ENCODE results near the gene TRPC1.
"Not testable (repeated sequence)": the region's sequence is repeated elsewhere in the genome, so short reads cannot be mapped to it uniquely, and the experiment has no call there.

The TRPC1 gene

GRCh38 chr3:142738396-142738795, 14.6 kb downstream of the TRPC1 start:
- intact Hi-C loops (cut with DNase I): no loop called here

GRCh38 chr3:142746646-142747045, 22.8 kb downstream of the TRPC1 start:
- DNase-seq: no peak
- intact Hi-C loops (cut with DNase I): no loop called here

More at GRCh38 chr3:142738396-142738795, 14.6 kb downstream of the TRPC1 start:
- no peak for DNase-seq

- DNase-seq; intact Hi-C loops (cut with DNase I): not testable (repeated sequence)
These were observed 26.7 kb downstream of the TRPC1 start for GRCh38 chr3:142750531-142750930.

GRCh38 chr3:142752605-142753004, 28.8 kb downstream of the TRPC1 start:
- intact Hi-C loops (cut with DNase I): not testable (repeated sequence)

GRCh38 chr3:142754494-142754893, 30.7 kb downstream of the TRPC1 start:
- intact Hi-C loops (cut with DNase I): no loop called here
- DNase-seq: no peak

More at GRCh38 chr3:142752605-142753004, 28.8 kb downstream of the TRPC1 start:
- not testable (repeated sequence) for DNase-seq

- intact Hi-C loops (cut with DNase I): no loop called here
- no peak for DNase-seq
These were observed 44.5 kb downstream of the TRPC1 start for GRCh38 chr3:142768338-142768737.

GRCh38 chr3:142777927-142778326, 54.1 kb downstream of the TRPC1 start:
- DNase-seq: no peak
- intact Hi-C loops (cut with DNase I): no loop called here

- DNase-seq: no peak
These were observed 54.7 kb downstream of the TRPC1 start for GRCh38 chr3:142778541-142778940.

GRCh38 chr3:142779591-142779990, 55.8 kb downstream of the TRPC1 start:
- intact Hi-C loops (cut with DNase I): no loop called here

More at GRCh38 chr3:142778541-142778940, 54.7 kb downstream of the TRPC1 start:
- intact Hi-C loops (cut with DNase I): no loop called here

GRCh38 chr3:142782616-142783015, 58.8 kb downstream of the TRPC1 start:
- intact Hi-C loops (cut with DNase I): no loop called here
- DNase-seq: no peak

More at GRCh38 chr3:142779591-142779990, 55.8 kb downstream of the TRPC1 start:
- DNase-seq: no peak

GRCh38 chr3:142784228-142784627, 60.4 kb downstream of the TRPC1 start:
- intact Hi-C loops (cut with DNase I): no loop called here

GRCh38 chr3:142785996-142786395, 62.2 kb downstream of the TRPC1 start:
- intact Hi-C loops (cut with DNase I): no loop called here
- no peak for DNase-seq

More at GRCh38 chr3:142784228-142784627, 60.4 kb downstream of the TRPC1 start:
- no peak for DNase-seq

- intact Hi-C loops (cut with DNase I): no loop called here
- no peak for DNase-seq
These were observed 63.9 kb downstream of the TRPC1 start for GRCh38 chr3:142787719-142788118.

GRCh38 chr3:142794508-142794907, 70.7 kb downstream of the TRPC1 start:
- intact Hi-C loops (cut with DNase I): no loop called here
- DNase-seq: no peak

- no peak for DNase-seq
- intact Hi-C loops (cut with DNase I): no loop called here
These were observed 71.5 kb downstream of the TRPC1 start for GRCh38 chr3:142795332-142795731.

- intact Hi-C loops (cut with DNase I): no loop called here
- no peak for DNase-seq
These were observed 73.0 kb downstream of the TRPC1 start for GRCh38 chr3:142796823-142797222.

GRCh38 chr3:142801746-142802145, 77.9 kb downstream of the TRPC1 start:
- no peak for DNase-seq
- intact Hi-C loops (cut with DNase I): no loop called here

GRCh38 chr3:142802891-142803290, 79.1 kb downstream of the TRPC1 start:
- no peak for DNase-seq
- intact Hi-C loops (cut with DNase I): no loop called here

GRCh38 chr3:142808103-142808917, 84.5 kb downstream of the TRPC1 start:
- no peak for DNase-seq
- intact Hi-C loops (cut with DNase I): no loop called here

GRCh38 chr3:142809259-142809658, 85.4 kb downstream of the TRPC1 start:
- intact Hi-C loops (cut with DNase I): no loop called here
- no peak for DNase-seq

- intact Hi-C loops (cut with DNase I): no loop called here
- no peak for DNase-seq
These were observed 92.0 kb downstream of the TRPC1 start for GRCh38 chr3:142815803-142816202.
